GM19025 (cell line): Measurements from ENCODE around the gene PAPPA2.

Experiments used
- ATAC-seq: cut with Tn5 transposase; IDR thresholded peaks from one replicate; pipeline ENCODE4 v1.9.1; 2021; ENCODE audit warnings: mild to moderate bottlenecking, low read depth, moderate library complexity; ENCODE audit not compliant: unreplicated experiment

The PAPPA2 gene

GRCh38 chr1:176880955-176881595 is 418.1 kb downstream of the PAPPA2 start:
- ATAC-seq, result no peak

- ATAC-seq, result no peak
Measured at GRCh38 chr1:176884286-176884685, 421.3 kb downstream of the PAPPA2 start.

GRCh38 chr1:176884911-176885310 is 421.9 kb downstream of the PAPPA2 start:
- no peak for ATAC-seq

GRCh38 chr1:176885341-176885740 is 422.4 kb downstream of the PAPPA2 start:
- ATAC-seq, result no peak

- ATAC-seq, result no peak
Measured at GRCh38 chr1:176885751-176886150, 422.8 kb downstream of the PAPPA2 start.

- ATAC-seq, result no peak
Measured at GRCh38 chr1:176888471-176889032, 425.6 kb downstream of the PAPPA2 start.

GRCh38 chr1:176893625-176894352 is 430.8 kb downstream of the PAPPA2 start:
- ATAC-seq, result no peak

- no peak for ATAC-seq
Measured at GRCh38 chr1:176894450-176894849, 431.5 kb downstream of the PAPPA2 start.
